Measurements from ENCODE around the gene FAHD2A.
"Not testable (repeated sequence)": the region's sequence is repeated elsewhere in the genome, so short reads cannot be mapped to it uniquely, and the experiment has no call there.

The FAHD2A gene

GRCh38 chr2:95391641-95392310 lies 10.7 kb upstream of the FAHD2A start:
- no peak for DNase-seq

GRCh38 chr2:95392320-95392719 lies 10.2 kb upstream of the FAHD2A start:
- DNase-seq: no peak

DNA sequence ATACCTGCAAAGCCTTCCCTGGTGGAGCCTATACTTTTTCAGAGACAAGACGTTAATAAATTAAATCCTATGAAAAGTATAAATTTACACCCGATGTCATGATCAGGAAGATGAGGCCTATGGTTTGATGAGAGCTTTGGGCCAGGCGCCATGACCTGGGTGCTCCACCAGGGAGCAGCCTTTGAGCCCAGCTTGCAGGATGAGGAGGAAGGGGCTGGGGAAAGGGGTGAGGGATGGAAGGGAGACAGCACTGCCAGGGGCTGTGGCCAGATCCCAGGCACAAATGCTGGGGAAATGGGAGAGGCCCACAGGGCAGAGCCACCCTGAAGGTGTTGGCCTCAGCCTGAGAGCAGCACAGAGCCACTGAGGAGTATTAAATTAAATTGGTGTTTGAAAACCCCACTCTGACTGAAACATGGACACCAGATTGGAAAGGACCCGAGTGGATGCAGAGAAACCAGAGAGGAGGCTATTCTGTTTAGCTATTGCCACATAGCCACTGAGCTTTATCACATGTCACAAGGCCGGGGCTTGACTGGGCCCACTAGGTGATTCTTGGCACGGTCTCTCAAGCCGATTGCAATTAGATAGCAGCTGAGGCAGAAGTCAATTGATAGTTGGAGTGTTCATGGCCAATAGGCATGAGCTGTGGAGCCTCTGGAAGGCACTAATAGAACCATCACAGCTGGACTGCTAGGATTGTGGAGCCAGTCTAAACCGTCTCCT lies 9.6 kb upstream of the FAHD2A start:
- no peak for DNase-seq

DNA sequence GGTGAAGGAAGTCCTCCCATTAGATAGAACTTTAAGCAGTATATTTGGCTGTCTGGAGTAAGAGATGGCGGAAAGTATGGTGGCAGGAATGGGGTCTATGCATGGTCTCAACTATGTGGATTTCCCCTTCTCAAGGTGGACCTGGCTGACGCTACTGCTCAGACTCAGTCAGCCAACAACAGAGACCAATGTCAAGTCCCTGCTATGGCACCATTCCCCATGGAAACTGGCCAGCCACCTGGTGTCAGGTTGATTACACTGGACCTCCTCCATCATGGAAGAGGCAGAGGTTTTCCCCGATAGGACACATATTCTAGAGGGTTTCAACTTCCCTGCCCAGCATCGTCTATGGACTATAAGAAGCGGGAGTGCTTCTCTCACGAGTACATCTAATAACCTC lies 8.6 kb upstream of the FAHD2A start:
- no peak for DNase-seq

DNA sequence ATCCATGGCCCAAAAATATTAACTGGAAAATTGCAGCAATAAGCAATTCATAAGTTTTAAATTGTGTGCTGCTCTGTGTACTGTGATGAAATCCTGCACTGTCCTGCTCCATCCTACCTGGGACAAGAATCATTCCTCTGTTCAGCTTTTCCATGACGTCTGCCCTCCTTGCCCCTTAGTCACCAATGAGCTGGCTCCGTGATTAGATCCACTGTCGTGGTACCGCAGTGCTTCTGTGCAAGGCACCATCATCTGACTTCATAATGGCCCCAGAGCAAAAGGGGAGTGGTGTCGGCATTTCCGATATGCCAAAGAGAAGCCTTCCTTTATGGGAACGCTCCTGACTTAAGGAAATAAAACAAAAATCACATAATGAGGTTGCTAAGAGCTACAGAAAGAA lies 3.4 kb upstream of the FAHD2A start:
- DNase-seq: no peak

DNA sequence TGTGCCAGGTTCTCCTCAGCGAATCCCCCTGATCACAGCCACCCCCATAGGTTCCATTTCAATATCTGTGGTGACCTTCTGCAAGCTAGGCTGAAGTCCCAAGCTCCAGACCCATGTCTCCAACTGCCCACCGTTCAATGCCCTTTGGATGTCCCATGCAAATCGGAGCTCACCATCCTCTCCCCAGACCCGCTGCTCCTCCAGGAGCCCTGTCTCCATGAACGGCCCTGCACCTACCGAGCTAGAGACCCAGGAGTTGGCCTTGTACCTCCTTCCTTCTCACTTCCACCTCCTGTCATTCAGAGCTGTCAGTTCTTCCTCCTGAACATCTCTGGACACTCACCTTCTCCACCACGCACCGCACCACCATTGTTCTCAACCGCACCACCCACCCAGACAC lies 1.0 kb upstream of the FAHD2A start:
- DNase-seq: no peak

DNA sequence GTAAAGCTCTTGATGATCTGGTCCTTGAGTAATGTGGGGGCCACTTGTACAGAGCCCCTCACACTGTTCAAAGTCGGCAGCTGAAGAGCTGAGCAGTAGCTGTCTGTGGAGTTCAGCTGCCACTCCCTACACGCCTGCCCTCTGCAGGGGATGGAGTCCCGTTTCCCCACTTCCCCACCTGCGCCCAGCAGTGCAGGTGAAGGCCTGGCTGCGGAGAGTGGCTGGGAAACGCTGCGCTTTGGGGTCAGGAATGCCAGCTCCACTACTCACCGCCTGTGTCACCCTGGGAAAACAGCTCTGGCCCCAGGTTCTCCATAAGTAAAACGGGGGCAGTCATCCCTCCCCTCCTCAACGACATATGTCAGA lies 521 bp upstream of the FAHD2A start:
- DNase-seq: not testable (repeated sequence)

- not testable (repeated sequence) for DNase-seq
Measured at GRCh38 chr2:95403204-95403721, 755 bp downstream of the FAHD2A start.

DNA sequence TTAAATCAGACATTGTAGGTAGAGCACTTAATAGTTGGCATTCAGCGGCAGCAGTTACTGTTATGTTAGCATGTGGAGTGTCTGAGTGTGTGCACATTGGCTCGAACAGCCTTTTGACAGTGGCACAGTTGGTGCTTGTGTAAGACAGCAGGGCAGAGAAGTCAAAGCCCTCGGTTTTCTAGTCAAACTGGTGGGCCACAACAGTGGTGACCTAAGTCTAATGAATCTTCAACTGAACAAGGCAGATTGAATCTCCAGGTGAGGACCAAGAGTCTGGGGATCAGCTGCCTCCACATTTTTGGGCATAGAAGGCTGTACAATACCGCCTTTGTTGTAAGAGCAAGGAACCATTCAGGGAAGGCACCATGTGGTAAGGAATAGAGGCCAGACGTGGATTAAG lies 1.3 kb downstream of the FAHD2A start:
- DNase-seq: not testable (repeated sequence)

GRCh38 chr2:95404676-95405075 lies 2.2 kb downstream of the FAHD2A start:
- not testable (repeated sequence) for DNase-seq

GRCh38 chr2:95411239-95411638 lies 8.7 kb downstream of the FAHD2A start:
- DNase-seq: not testable (repeated sequence)

- DNase-seq: not testable (repeated sequence)
Measured at GRCh38 chr2:95414015-95414594, 11.6 kb downstream of the FAHD2A start.

DNA sequence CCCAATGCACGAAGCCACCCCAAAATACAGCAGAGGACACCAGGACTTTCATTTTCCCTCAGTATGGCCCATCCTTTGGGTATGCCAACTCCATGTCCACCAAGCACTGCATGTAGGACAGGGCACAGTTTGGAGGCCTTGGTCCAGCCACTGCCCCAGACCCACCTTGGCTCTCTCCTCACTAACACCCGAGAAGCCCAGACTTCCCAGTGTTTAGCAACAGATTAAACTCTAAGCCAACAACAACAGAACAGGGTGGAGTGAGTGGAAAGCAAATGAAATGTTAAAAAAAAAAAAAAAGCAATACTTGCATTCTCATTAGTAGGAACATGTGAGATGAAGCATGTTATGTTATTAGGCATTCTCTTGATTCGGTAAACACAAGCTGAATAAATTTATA lies 12.6 kb downstream of the FAHD2A start:
- DNase-seq: not testable (repeated sequence)

DNA sequence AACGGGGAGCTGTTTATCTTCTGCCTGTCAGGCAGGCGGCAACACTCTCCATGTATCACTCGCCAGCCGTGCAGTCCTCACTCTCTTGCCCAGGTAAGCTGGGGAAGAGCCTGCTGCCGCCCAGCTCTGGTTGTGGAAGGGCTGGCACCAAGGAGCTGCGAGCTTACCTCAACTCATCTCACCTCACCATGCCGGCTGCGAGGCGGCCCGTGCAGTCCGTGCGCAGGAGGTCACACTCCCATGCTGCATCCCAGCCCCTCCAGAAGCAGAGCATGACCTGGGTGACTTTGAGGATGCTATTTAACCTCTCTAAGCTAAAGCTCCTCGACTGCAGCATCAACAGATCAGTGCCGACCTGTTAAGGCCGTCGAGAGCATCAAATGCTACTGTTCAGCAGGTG lies 13.1 kb downstream of the FAHD2A start:
- DNase-seq: not testable (repeated sequence)

DNA sequence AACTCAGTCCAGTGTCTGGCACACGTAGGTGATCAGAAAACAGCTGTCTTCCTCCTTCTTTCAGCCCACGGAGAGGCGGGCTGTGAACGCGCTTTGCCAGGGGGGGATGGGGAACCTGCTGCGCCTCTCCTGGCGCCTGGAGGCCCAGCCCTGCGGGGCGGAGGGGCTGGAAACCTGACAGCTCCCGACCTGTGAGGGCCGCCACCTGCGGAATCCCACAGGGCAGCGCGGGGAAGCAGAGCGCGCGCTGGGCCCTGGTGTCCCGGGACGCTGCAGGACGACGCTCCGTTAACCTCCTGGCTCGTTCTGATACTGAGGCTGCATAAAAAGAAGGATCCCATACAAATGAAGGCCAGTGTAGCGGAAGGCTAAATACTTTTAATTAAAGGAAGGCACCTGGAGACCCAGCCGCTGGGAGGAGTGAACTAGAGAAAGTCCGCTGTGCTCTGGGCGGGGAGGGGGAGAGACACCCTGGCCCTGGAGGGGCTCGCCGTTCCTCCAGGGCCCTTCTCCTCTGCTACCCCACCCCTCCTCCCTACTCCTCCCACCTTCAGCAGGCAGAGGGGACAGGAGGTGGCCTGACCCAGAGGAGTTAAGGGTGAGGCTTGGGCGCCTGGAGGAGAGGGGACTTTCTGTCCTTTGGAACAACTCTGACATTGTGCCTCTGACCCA lies 24.8 kb downstream of the FAHD2A start:
- not testable (repeated sequence) for DNase-seq

DNA sequence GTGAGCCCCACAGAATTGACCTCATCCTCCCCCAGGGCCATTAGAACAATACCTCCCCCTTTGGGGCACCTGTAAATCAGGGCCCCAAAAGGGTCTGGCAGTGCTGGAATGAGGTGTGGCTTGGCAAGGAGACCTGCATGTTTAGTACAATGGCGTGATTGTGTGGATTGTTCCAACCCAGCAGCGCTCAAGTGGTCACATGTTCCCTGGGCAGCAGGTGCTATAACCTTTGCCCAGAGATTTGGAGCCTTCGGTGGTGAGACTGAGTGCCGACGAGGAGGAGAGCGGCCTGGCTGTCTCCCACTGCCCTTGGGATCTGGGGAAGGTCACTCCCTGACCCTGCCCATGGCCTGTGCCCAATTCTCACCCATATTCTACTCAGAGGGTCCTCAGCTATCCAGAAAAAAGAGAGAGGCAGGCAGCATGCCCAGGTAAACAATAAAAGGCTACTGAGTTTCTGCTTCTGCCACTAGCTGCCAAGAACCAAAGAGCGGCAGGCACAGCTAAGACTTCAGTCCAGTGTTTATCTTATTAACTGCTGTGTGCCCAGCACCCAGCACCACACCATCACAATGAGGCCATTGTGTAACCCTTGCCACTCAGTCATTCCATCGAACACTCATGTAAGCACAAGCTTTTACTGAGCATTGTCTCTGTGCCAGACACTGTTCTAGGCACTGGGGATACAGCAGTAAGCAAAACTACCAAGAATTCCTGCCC lies 27.4 kb downstream of the FAHD2A start:
- DNase-seq: not testable (repeated sequence)

GRCh38 chr2:95433373-95433772 lies 30.9 kb downstream of the FAHD2A start:
- DNase-seq: not testable (repeated sequence)

GRCh38 chr2:95433973-95434372 lies 31.5 kb downstream of the FAHD2A start:
- not testable (repeated sequence) for DNase-seq

DNA sequence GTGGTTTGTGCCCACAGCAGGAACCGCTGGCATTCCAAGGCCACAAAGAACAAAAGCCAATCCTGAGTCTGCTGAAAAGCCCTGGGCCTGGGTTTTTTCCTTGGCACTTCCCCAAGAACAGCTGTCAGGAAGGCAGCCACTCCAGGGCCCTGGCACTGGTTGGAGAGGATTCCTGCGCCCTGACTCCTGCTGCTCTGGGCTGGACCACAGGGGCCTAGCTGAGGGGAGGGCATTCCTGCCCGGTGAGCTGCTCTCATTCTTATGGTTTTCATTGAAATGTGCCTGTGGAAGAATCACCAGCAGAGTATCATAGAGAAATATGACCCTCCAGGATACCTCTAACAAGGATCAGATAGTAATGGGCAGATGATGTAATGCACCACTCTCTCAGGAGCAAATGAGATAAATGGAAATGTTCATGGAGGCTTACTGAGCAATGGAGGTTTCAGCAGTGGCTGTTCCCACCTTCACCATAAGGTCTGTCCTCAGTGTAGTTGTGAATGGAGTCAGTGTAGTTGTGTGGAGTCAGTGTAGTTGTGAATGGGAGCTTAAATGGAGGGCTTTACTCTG lies 32.1 kb downstream of the FAHD2A start:
- DNase-seq: not testable (repeated sequence)

DNA sequence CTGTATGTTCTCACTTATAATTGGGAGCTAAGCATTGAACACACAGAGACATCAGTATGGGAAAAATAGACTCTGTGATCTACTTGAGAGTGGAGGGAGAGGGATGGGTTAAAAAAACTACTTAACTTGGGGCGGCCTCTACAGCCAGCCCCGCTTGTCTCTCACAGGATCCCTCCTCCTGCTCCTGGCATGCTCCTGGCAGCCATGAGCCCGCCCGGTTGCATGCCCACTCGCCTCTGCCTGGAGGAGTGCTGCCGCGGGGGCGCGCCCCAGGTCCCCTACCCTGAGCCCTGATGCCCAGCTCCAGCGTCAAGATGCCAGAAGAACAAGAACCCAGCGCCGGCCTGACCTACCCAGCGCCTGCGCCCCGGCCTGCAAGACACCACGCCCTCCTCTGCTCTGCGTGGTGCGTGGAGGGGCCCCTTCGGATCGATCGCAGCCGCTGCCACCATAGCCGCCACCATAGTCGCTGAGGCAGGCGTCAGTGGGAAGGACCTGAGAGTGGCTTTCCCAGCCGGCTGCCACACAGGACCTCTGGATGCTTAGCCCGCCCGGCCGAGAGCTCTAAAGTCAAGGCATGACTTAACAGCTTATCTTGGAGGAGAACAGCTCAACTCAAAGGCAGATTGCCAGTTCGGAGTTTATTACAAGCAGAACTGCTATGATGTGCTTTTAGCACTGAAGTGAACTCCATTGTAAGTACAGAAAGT lies 32.8 kb downstream of the FAHD2A start:
- not testable (repeated sequence) for DNase-seq

DNA sequence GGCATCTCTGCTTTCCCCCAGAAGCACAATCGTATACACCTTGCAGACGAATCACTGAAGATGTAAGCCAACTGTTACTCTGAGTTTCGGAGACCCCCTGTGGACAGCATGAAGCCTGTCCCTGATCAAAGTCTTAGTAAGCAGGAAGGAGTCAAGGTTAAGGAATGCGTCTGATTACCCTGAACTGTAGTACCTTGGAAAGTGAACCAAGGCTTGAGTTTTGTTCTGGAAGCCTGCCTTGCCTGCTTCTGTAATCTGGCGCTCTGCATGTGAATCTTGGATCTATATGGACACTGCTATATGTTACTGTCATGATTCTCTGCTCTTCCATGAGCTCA lies 33.3 kb downstream of the FAHD2A start:
- DNase-seq: not testable (repeated sequence)
